ENCODE results near the gene HYDIN. TPM values are rescaled to one million over a fixed set of nuclear protein-coding genes. Genes with fewer than 3 reads are reported as not detected.

HYDIN gene
- not detected for total RNA-seq
- not detected for polyA plus RNA-seq

- Mint-ChIP-seq H3K36me3 (peaks cover 0 to 24% (median 4%) of the 10 kb centered on the region in 3 donors), H3K27ac (no peak within 1 kb of the TSS), H3K4me3 (peak within 1 kb of the TSS in 1 of 7 donors; percentile 45), H3K27me3 (peaks cover 31 to 47% of the 10 kb centered on the region in 2 donors), H3K4me1 (no peaks in the 10 kb centered on the region), H3K9me3 (peaks cover 36 to 48% (median 40%) of the 10 kb centered on the region in 5 donors)
- Histone ChIP-seq H3K36me3 (ENCODE audit: insufficient read depth, low read length) (no peaks in the 10 kb centered on the region), H3K27ac (ENCODE audit: low read depth, low read length) (no peak within 1 kb of the TSS), H3K9me3 (ENCODE audit: low read length) (no peaks in the 10 kb centered on the region), H3K4me1 (ENCODE audit: insufficient read depth, low read length) (no peaks in the 10 kb centered on the region), H3K4me3 (ENCODE audit: low read length) (no peak within 1 kb of the TSS), H3K27me3 (ENCODE audit: insufficient read depth, low read length, poor library complexity, severe bottlenecking) (peaks cover 6% of the 10 kb centered on the region)
- no peak for DNase-seq
- ChIA-PET POLR2A (no interaction called here), CTCF (no interaction called here)
Observed at GRCh38 chr16:71230122-71230845, at the start of gene HYDIN. TSS of gene HYDIN (minus strand) at chr16:71230722. CDS start at chr16:71186895, 43,827 bp downstream.

- Histone ChIP-seq H3K27ac (ENCODE audit: low read depth, low read length) (no peak overlapping the region), H3K4me1 (ENCODE audit: insufficient read depth, low read length) (no peaks in the 10 kb centered on the region), H3K27me3 (ENCODE audit: insufficient read depth, low read length, poor library complexity, severe bottlenecking) (no peaks in the 10 kb centered on the region), H3K36me3 (ENCODE audit: insufficient read depth, low read length) (no peaks in the 10 kb centered on the region), H3K9me3 (ENCODE audit: low read length) (no peaks in the 10 kb centered on the region), H3K4me3 (ENCODE audit: low read length) (no peak overlapping the region)
- DNase-seq, result no peak
- POLR2A ChIA-PET, result no interaction called here
- H3K9me3 Mint-ChIP-seq, result peaks cover 0 to 14% (median 0%) of the 10 kb centered on the region in 5 donors
- H3K4me1 Mint-ChIP-seq, result peaks cover 3 to 12% (median 5%) of the 10 kb centered on the region in 3 donors
- H3K27me3 Mint-ChIP-seq, result no peaks in the 10 kb centered on the region
- H3K4me3 Mint-ChIP-seq, result no peak overlapping the region
- CTCF ChIA-PET, result no interaction called here
- H3K36me3 Mint-ChIP-seq, result peaks cover 1 to 9% (median 6%) of the 10 kb centered on the region in 3 donors
- H3K27ac Mint-ChIP-seq, result no peak overlapping the region
Observed at GRCh38 chr16:71276589-71277334, 46.2 kb upstream of the HYDIN start.

GRCh38 chr16:71273384-71273783 lies 42.9 kb upstream of the HYDIN start:
- no peak for DNase-seq
- H3K4me3 ChIP-seq (ENCODE audit: low read length), result no peak overlapping the region
- Mint-ChIP-seq H3K4me1 (peaks cover 0 to 7% (median 3%) of the 10 kb centered on the region in 3 donors), H3K9me3 (peaks cover 0 to 14% (median 0%) of the 10 kb centered on the region in 5 donors), H3K27me3 (peaks cover 0 to 11% of the 10 kb centered on the region in 2 donors), H3K4me3 (no peak overlapping the region), H3K36me3 (peaks cover 0 to 9% (median 8%) of the 10 kb centered on the region in 3 donors), H3K27ac (no peak overlapping the region)
- POLR2A ChIA-PET, result no interaction called here
- no peaks in the 10 kb centered on the region for H3K4me1 ChIP-seq (ENCODE audit: insufficient read depth, low read length)
- CTCF ChIA-PET, result no interaction called here
- H3K27ac ChIP-seq (ENCODE audit: low read depth, low read length), result no peak overlapping the region
- H3K36me3 ChIP-seq (ENCODE audit: insufficient read depth, low read length), result no peaks in the 10 kb centered on the region
- H3K9me3 ChIP-seq (ENCODE audit: low read length), result no peaks in the 10 kb centered on the region
- no peaks in the 10 kb centered on the region for H3K27me3 ChIP-seq (ENCODE audit: insufficient read depth, low read length, poor library complexity, severe bottlenecking)

GRCh38 chr16:71264299-71264698 lies 33.8 kb upstream of the HYDIN start:
- peaks cover 0 to 2% (median 0%) of the 10 kb centered on the region in 5 donors for H3K9me3 Mint-ChIP-seq
- H3K4me1 ChIP-seq (ENCODE audit: insufficient read depth, low read length), result no peaks in the 10 kb centered on the region
- H3K27ac ChIP-seq (ENCODE audit: low read depth, low read length), result no peak overlapping the region
- no peaks in the 10 kb centered on the region for H3K9me3 ChIP-seq (ENCODE audit: low read length)
- H3K36me3 Mint-ChIP-seq, result peaks cover 0 to 5% (median 0%) of the 10 kb centered on the region in 3 donors
- no peaks in the 10 kb centered on the region for H3K36me3 ChIP-seq (ENCODE audit: insufficient read depth, low read length)
- peaks cover 14 to 83% of the 10 kb centered on the region in 2 donors for H3K27me3 Mint-ChIP-seq
- H3K4me3 ChIP-seq (ENCODE audit: low read length), result no peak overlapping the region
- no peak for DNase-seq
- CTCF ChIA-PET, result no interaction called here
- no peak overlapping the region for H3K4me3 Mint-ChIP-seq
- POLR2A ChIA-PET, result no interaction called here
- no peak overlapping the region for H3K27ac Mint-ChIP-seq
- H3K27me3 ChIP-seq (ENCODE audit: insufficient read depth, low read length, poor library complexity, severe bottlenecking), result no peaks in the 10 kb centered on the region
- H3K4me1 Mint-ChIP-seq, result peaks cover 0 to 5% (median 0%) of the 10 kb centered on the region in 3 donors

GRCh38 chr16:71263582-71263981 lies 33.1 kb upstream of the HYDIN start:
- Mint-ChIP-seq H3K9me3 (peaks cover 0 to 3% (median 0%) of the 10 kb centered on the region in 5 donors), H3K4me1 (peaks cover 0 to 10% (median 0%) of the 10 kb centered on the region in 3 donors), H3K4me3 (no peak overlapping the region), H3K27me3 (peaks cover 14 to 83% of the 10 kb centered on the region in 2 donors), H3K27ac (peak overlapping the region in 1 of 8 donors; percentile 74), H3K36me3 (peaks cover 0 to 5% (median 0%) of the 10 kb centered on the region in 3 donors)
- H3K27ac ChIP-seq (ENCODE audit: low read depth, low read length), result no peak overlapping the region
- no peak overlapping the region for H3K4me3 ChIP-seq (ENCODE audit: low read length)
- POLR2A ChIA-PET, result no interaction called here
- H3K9me3 ChIP-seq (ENCODE audit: low read length), result no peaks in the 10 kb centered on the region
- no peaks in the 10 kb centered on the region for H3K36me3 ChIP-seq (ENCODE audit: insufficient read depth, low read length)
- H3K4me1 ChIP-seq (ENCODE audit: insufficient read depth, low read length), result no peaks in the 10 kb centered on the region
- CTCF ChIA-PET, result no interaction called here
- DNase-seq, result no peak
- no peaks in the 10 kb centered on the region for H3K27me3 ChIP-seq (ENCODE audit: insufficient read depth, low read length, poor library complexity, severe bottlenecking)

GRCh38 chr16:71262391-71262790 lies 31.9 kb upstream of the HYDIN start:
- peaks cover 0 to 19% (median 0%) of the 10 kb centered on the region in 3 donors for H3K4me1 Mint-ChIP-seq
- H3K9me3 Mint-ChIP-seq, result peaks cover 0 to 3% (median 0%) of the 10 kb centered on the region in 5 donors
- no peak overlapping the region for H3K4me3 Mint-ChIP-seq
- H3K27me3 ChIP-seq (ENCODE audit: insufficient read depth, low read length, poor library complexity, severe bottlenecking), result no peaks in the 10 kb centered on the region
- DNase-seq, result no peak
- H3K27ac ChIP-seq (ENCODE audit: low read depth, low read length), result no peak overlapping the region
- no peaks in the 10 kb centered on the region for H3K9me3 ChIP-seq (ENCODE audit: low read length)
- peaks cover 0 to 5% (median 0%) of the 10 kb centered on the region in 3 donors for H3K36me3 Mint-ChIP-seq
- CTCF ChIA-PET, result no interaction called here
- H3K36me3 ChIP-seq (ENCODE audit: insufficient read depth, low read length), result no peaks in the 10 kb centered on the region
- POLR2A ChIA-PET, result no interaction called here
- H3K27me3 Mint-ChIP-seq, result peaks cover 14 to 75% of the 10 kb centered on the region in 2 donors
- H3K4me3 ChIP-seq (ENCODE audit: low read length), result no peak overlapping the region
- H3K27ac Mint-ChIP-seq, result no peak overlapping the region
- H3K4me1 ChIP-seq (ENCODE audit: insufficient read depth, low read length), result no peaks in the 10 kb centered on the region

GRCh38 chr16:71260995-71261394 lies 30.5 kb upstream of the HYDIN start:
- Histone ChIP-seq H3K27me3 (ENCODE audit: insufficient read depth, low read length, poor library complexity, severe bottlenecking) (no peaks in the 10 kb centered on the region), H3K4me3 (ENCODE audit: low read length) (no peak overlapping the region), H3K27ac (ENCODE audit: low read depth, low read length) (no peak overlapping the region), H3K9me3 (ENCODE audit: low read length) (no peaks in the 10 kb centered on the region), H3K36me3 (ENCODE audit: insufficient read depth, low read length) (no peaks in the 10 kb centered on the region), H3K4me1 (ENCODE audit: insufficient read depth, low read length) (no peaks in the 10 kb centered on the region)
- POLR2A ChIA-PET, result no interaction called here
- H3K4me3 Mint-ChIP-seq, result no peak overlapping the region
- H3K36me3 Mint-ChIP-seq, result peaks cover 0 to 5% (median 0%) of the 10 kb centered on the region in 3 donors
- H3K4me1 Mint-ChIP-seq, result peaks cover 0 to 25% (median 0%) of the 10 kb centered on the region in 3 donors
- H3K27ac Mint-ChIP-seq, result no peak overlapping the region
- peaks cover 18 to 68% of the 10 kb centered on the region in 2 donors for H3K27me3 Mint-ChIP-seq
- CTCF ChIA-PET, result no interaction called here
- peaks cover 0 to 3% (median 0%) of the 10 kb centered on the region in 5 donors for H3K9me3 Mint-ChIP-seq
- DNase-seq, result no peak

GRCh38 chr16:71259086-71259485 lies 28.6 kb upstream of the HYDIN start:
- Mint-ChIP-seq H3K27me3 (peaks cover 16 to 64% of the 10 kb centered on the region in 2 donors), H3K4me1 (peaks cover 0 to 36% (median 0%) of the 10 kb centered on the region in 3 donors), H3K9me3 (peaks cover 0 to 3% (median 0%) of the 10 kb centered on the region in 5 donors), H3K4me3 (no peak overlapping the region), H3K36me3 (peaks cover 0 to 5% (median 0%) of the 10 kb centered on the region in 3 donors), H3K27ac (peak overlapping the region in 1 of 8 donors; percentile 75)
- no peaks in the 10 kb centered on the region for H3K9me3 ChIP-seq (ENCODE audit: low read length)
- H3K4me1 ChIP-seq (ENCODE audit: insufficient read depth, low read length), result no peaks in the 10 kb centered on the region
- no peaks in the 10 kb centered on the region for H3K27me3 ChIP-seq (ENCODE audit: insufficient read depth, low read length, poor library complexity, severe bottlenecking)
- ChIA-PET POLR2A (no interaction called here), CTCF (no interaction called here)
- DNase-seq, result no peak
- no peaks in the 10 kb centered on the region for H3K36me3 ChIP-seq (ENCODE audit: insufficient read depth, low read length)
- no peak overlapping the region for H3K4me3 ChIP-seq (ENCODE audit: low read length)
- no peak overlapping the region for H3K27ac ChIP-seq (ENCODE audit: low read depth, low read length)
